HL-60/S4 treated with retinoic acid at 250 ng/mL for 4 days and 3 days (cell line): ENCODE measurements around the gene CCDC51.
"Not testable (repeated sequence)": the region's sequence is repeated elsewhere in the genome, so short reads cannot be mapped to it uniquely, and the experiment has no call there.

ENCODE experiments used
- in situ Hi-C: fragments of 300-500 bp; cut with MboI; formaldehyde crosslinking; loops from 2 replicates; pipeline ENCODE4 v1.7.0; 2022; ENCODE audit warnings: low sequenced_read_pairs

CCDC51 gene

DNA sequence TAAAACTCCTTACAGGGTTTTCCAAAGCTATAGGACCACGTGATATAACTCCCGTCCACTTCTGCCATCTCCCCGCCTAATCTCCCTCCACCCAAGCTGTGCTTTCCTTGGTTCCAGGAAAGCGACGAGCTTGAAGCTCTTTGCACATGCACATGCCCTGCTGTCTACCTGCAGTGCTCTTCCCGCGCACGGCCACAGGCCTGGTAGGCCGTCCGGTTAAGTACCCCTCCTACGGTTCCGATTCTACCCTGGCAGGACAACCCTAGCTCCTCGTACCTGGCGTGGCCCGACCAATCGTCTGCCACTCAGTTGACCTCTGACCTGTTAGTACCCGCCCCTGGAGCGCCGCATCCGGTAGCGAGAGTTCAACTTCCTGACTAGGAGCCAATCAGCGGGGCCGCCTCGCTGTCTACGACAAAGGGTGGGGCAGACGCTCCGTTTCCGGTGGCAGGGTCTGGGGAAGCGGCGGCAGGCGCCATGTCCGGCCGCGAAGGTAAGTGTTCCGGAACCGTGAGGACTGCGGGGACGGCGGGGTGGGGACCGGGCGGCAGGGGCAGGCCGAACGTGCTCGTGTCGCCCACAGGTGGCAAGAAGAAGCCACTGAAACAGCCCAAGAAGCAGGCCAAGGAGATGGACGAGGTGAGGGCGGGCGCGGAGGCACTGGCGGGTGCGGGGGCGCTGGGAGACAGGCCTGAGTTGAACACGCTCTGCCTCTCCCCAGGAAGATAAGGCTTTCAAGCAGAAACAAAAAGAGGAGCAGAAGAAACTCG lies at the start of gene CCDC51, which contains the start of gene TMA7:
Gene CCDC51, minus strand, starts transcription at position 300 of the 770 bp plus-strand sequence. CDS start 4,991 bp downstream, outside the sequence.
Gene TMA7, plus strand, starts transcription at position 438 of the 770 bp plus-strand sequence. Its CDS starts 40 bp downstream, at position 478.
- in situ Hi-C loops, result loop anchor here (10.0 kb wide), 1 partner anchor 175 kb away; no protein-coding TSS in a partner anchor

DNA sequence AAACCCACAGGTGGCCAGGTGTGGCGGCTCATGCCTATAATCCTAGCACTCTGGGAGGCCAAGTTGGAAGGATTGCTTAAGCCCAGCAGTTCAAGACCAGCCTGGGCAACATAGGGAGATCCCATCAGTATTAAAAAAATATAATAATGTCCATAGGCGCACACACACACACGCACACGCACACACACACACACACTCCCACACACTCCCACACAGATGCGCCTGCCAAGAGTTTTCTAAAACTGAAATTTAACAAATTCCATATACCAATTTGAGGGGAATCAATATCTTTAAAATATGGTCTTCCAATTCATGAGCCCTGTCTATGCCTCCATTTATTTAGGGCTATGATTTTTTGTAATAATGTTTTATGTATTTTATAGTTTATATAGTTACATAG lies 47.0 kb upstream of the CCDC51 start:
- in situ Hi-C loops, result no loop called here

GRCh38 chr3:48482822-48483221 lies 42.9 kb upstream of the CCDC51 start:
- in situ Hi-C loops, result not testable (repeated sequence)

- in situ Hi-C loops, result not testable (repeated sequence)
Observed at GRCh38 chr3:48480891-48481290, 41.0 kb upstream of the CCDC51 start.

- in situ Hi-C loops, result no loop called here
Observed at GRCh38 chr3:48478626-48479555, 39.0 kb upstream of the CCDC51 start.

DNA sequence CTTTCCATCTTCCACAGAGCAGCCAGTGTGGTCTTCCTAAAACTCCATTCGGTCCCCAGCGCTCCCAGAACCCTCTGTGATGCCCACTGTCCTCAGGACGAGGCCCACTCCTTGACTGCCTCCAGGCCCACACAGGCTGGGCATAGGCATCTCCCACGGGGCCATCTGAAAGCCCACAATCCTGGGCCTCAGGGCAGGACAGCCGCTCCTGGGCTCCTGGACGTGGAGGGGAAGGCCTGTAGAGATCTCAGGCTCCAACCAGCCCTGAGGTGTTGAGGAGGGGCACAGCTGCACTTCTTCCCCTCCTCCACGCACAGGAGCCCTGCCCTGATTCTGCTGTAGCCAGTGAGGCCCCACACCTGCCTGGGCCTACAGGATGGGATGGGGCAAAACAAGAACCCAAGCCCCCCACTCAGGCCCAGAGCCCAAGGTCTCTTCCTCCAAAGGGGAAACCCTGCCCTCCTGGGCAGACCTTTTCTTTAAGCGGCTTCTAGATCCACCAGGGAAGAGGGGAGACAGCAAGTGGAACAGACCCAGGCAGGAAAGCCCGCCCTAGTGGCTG lies 38.1 kb upstream of the CCDC51 start:
- in situ Hi-C loops, result no loop called here

- in situ Hi-C loops, result no loop called here
Observed at GRCh38 chr3:48476426-48477053, 36.6 kb upstream of the CCDC51 start.

DNA sequence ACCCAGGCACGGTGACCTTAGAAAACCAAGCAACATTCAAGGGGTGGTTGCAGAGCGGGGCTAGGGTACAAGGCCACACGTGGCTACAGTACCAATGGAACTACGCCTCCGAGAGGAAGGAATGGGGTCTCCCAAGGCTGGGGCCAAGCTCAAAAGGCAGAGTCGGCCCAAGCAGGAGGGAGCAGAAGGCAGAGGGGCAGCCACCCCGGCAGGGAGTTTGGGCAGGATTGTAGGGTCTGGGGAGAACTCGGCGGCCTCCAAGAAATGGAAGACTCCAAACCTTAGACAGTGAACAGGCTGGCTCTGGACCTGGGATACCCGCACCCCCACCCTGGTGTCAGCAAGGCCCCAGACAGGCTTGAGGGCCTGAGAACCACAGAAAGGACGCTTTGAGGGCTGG lies 35.3 kb upstream of the CCDC51 start:
- in situ Hi-C loops, result no loop called here

GRCh38 chr3:48474619-48475018 lies 34.7 kb upstream of the CCDC51 start:
- in situ Hi-C loops, result no loop called here

DNA sequence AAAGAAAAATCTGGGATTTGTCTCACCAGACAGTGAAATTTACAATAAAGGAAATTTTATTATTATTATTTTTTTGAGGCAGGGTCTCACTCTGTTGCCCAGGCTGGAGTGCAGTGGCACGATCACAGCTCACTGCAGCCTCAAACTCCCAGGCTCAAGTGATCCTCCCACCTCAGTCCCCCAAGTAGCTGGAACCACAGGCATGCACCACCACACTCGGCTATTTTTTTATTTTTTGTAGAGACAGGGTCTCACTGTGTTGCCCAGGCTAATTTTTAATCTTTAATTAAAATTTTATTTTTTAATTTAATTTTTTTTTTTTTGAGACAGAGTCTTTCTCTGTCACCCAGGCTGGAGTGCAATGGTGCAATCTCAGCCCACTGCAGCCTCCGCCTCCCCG lies 34.1 kb upstream of the CCDC51 start:
- in situ Hi-C loops, result not testable (repeated sequence)

DNA sequence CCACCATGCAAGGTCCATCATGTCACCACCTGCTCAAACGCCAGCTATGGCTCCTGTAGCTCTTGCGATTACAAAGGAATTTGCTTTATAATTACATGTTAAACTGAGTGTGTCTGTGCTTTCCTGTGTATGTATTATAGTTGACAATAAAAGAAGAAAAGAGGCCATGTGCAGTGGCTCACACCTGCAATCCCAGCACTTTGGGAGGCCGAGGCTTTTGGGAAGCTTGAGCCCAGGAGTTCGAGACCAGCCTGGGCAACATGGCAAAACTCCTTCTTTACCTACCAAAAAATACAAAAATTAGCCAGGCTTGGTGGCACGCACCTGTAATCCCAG lies 33.7 kb upstream of the CCDC51 start:
- in situ Hi-C loops, result no loop called here

DNA sequence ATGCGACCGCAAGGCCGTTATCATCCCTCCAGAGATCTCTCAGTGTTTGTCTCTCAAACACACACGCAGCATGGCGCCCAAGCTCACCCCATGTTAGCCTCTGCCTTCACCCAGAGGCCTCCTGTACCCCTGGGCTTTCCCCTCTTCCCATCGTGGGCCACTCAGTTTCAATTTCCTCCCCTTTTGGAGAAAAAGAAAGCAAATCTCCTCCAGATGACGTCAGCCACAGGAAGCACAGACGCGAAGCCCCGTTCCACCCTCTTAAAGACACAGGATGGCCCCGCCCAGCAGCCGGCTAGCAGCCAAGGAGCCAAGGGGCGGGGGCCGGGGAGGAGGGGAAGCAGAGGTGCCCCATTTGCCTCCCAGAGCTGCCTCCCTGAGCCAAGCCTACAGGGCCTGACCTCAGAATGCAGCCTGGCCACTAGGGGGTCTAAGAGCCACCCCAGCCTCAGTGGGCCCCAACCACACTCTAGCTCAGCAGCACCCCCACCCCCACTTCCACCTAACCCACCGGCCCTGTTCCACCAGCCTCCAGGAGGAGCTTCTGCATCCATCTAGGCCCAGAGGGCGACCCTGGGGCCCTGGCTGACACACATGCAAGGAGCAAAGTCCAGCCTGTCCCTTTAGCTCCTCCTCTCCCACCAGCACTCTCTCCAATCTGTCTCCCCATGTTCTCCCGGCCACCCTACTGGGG lies 33.2 kb upstream of the CCDC51 start:
- in situ Hi-C loops, result no loop called here

GRCh38 chr3:48472673-48472922 lies 32.7 kb upstream of the CCDC51 start:
- in situ Hi-C loops, result no loop called here

GRCh38 chr3:48470286-48470685 lies 30.4 kb upstream of the CCDC51 start:
- in situ Hi-C loops, result no loop called here

GRCh38 chr3:48469046-48469915 lies 29.4 kb upstream of the CCDC51 start:
- in situ Hi-C loops, result no loop called here

- in situ Hi-C loops, result no loop called here
Observed at GRCh38 chr3:48468329-48468731, 28.4 kb upstream of the CCDC51 start.

DNA sequence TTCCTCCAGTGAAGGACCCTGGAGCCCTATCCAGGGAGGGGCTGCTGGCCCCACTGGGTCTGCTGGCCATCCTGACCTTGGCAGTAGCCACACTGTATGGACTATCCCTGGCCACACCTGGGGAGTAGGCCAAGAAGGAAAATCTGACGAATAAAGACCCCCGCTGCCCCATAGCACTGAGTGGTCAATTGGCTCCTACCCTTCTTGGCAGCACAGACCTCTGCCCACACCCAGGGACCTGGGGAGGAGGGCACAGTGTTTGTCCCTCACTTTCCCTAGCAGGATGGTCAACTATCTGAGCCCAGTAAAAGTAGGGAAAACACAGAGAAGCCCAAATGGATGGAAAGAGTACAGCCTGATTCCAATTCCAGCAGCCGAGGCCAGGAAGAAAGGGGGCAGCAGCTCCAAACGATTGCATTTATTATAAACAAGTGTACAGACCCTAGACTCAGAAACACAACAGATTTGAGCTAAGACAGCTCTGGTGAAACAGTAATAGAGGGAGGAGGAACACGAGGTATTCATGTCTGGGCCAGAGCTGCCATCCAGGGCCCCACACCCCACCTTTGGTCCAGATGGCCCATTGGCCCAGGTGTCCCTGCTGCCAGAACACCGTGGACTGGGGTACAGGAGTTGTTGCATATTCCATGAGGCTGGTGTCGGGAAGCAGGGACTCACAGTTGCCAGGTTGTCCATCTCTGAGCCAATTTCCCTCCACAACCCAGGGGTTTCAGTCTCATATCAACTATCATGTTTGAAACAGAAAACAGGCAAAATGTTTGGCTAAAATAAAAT lies 27.8 kb upstream of the CCDC51 start:
- in situ Hi-C loops, result no loop called here

GRCh38 chr3:48467110-48467454 lies 27.2 kb upstream of the CCDC51 start:
- in situ Hi-C loops, result no loop called here
